GM12891 (cell line): ENCODE data around the gene COA5.

Experiments
- POLR2A ChIP-seq: IDR thresholded peaks from 2 replicates; pipeline ENCODE4 v1.6.1; 2011; ENCODE audit warnings: low read depth, low read length, control low read depth
- POLR2AphosphoS5 ChIP-seq: IDR thresholded peaks from 2 replicates; pipeline ENCODE4 v1.6.1; 2011; ENCODE audit warnings: low read depth, low read length, control low read depth
- SPI1 ChIP-seq: IDR thresholded peaks from 2 replicates; pipeline ENCODE4 v1.6.1; 2011; ENCODE audit warnings: low read depth, low read length, control low read depth
- TAF1 ChIP-seq: IDR thresholded peaks from 2 replicates; pipeline ENCODE4 v1.6.1; 2011; ENCODE audit warnings: low read depth, low read length, control low read depth

DNA sequence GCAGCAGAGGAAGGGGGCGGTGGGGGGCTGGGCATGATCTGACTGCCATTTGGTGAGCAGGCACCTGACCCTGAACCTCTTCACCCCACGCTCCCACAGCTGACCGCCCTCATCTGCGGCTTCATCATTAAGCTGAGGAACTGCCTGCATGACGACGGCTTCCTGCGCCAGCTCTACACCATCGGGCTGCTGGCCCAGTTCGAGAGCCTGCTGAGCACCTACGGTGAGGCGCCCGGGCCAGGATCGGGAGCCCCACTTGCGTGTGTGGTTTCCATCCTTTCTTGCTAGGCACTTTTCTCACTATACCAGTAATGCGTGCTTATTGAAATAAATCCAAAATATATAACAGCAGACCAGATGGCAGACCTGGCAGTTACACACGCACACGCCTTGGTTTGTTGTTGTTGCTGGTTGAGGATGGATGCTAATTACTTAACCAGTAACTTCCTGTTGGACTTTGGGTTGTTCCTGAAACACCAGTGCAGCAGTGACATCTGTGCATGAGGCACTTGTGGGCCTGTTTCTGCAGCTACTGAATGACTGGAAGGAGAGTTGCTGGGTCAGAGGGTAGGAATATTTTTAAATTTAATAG is 43.7 kb downstream of the COA5 start:
- TF ChIP-seq POLR2A (no peak), SPI1 (no peak), POLR2AphosphoS5 (no peak), TAF1 (no peak)
